Nephron (organoid): Measurements from ENCODE around the gene COL27A1.
A peak's percentile ranks its signal among the peaks of the same experiment; 100 is the strongest.

Experiments
- H3K27ac Mint-ChIP-seq, 3 experiments: 2 replicates each; pipeline ENCODE4 v1.8.0; 2020; ENCODE audit warnings: mixed read lengths in 3 of 3, mild to moderate bottlenecking in 2 of 3, moderate library complexity in 1 of 3
- H3K27me3 Mint-ChIP-seq: 2 replicates; pipeline ENCODE4 v1.8.0; 2021; ENCODE audit warnings: low read depth, mild to moderate bottlenecking, moderate library complexity, mixed read lengths
- H3K36me3 Mint-ChIP-seq: 2 replicates; pipeline ENCODE4 v1.8.0; 2020; ENCODE audit warnings: low read depth, mixed read lengths
- H3K4me1 Mint-ChIP-seq: 2 replicates; pipeline ENCODE4 v1.8.0; 2020; ENCODE audit warnings: mixed read lengths
- H3K4me3 Mint-ChIP-seq, 3 experiments: 2 replicates each; pipeline ENCODE4 v1.8.0; 2020; ENCODE audit warnings: mild to moderate bottlenecking in 3 of 3, mixed read lengths in 3 of 3, moderate library complexity in 2 of 3
- H3K9me3 Mint-ChIP-seq: 2 replicates; pipeline ENCODE4 v1.8.0; 2020; ENCODE audit warnings: mixed read lengths
- TF ChIP-seq, protein P1 (sequence below), 3 experiments: fragments of 200-600 bp; sonication (generic); IDR thresholded peaks; one replicate each; pipeline ENCODE4 v1.5.0; 2021; ENCODE audit warnings: antibody characterized with exemption in 3 of 3; ENCODE audit not compliant: unreplicated experiment in 3 of 3

The COL27A1 gene

DNA sequence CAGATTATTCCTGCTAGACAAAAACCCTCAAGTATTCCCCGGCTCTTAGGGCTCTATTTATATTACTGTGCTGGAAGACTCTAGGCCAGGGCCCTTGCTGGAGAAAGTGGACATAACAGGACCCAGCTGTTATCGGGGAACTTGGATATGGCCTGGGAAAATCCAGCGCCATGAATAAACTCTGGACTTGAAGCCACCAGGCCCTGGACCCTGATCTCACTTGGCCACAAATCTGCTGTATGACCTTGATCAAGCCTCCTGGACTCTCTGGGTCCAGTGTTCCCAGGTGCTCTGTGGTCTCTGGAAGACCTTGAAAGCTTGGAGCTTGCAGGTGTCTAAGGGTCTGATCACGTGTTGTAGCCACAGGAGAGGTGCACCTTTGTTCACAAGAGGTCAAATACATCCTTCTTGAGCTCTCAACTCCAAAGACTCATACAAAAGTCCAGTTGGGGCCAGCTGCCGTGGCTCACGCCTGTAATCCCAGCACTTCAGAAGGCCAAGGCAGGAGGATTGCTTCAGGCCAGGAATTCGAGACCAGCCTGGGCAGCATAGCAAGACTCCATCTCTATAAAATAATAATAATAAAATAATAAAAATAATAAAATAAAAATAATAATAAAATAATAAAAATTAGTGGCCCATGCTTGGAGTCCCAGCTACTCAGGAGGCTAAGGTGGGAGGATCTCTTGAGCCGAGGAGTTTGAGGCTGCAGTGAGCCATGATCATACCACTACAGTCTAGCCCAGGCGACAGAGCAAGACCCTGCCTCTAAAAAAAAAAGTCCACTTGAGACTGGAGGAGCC, 26.5 kb downstream of the COL27A1 start:
- peaks cover 32% of the 10 kb centered on the region for H3K36me3 Mint-ChIP-seq
- H3K27me3 Mint-ChIP-seq = no peaks in the 10 kb centered on the region
- TF ChIP-seq, protein P1, sequence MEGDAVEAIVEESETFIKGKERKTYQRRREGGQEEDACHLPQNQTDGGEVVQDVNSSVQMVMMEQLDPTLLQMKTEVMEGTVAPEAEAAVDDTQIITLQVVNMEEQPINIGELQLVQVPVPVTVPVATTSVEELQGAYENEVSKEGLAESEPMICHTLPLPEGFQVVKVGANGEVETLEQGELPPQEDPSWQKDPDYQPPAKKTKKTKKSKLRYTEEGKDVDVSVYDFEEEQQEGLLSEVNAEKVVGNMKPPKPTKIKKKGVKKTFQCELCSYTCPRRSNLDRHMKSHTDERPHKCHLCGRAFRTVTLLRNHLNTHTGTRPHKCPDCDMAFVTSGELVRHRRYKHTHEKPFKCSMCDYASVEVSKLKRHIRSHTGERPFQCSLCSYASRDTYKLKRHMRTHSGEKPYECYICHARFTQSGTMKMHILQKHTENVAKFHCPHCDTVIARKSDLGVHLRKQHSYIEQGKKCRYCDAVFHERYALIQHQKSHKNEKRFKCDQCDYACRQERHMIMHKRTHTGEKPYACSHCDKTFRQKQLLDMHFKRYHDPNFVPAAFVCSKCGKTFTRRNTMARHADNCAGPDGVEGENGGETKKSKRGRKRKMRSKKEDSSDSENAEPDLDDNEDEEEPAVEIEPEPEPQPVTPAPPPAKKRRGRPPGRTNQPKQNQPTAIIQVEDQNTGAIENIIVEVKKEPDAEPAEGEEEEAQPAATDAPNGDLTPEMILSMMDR (IDR thresholded peaks at IDR 0.05; ENCODE audit: unreplicated experiment in 3 of 3) = no peak
- peak overlapping the region in 1 of 3 experiments; percentile 6 for H3K4me3 Mint-ChIP-seq
- no peaks in the 10 kb centered on the region for H3K9me3 Mint-ChIP-seq
- peaks cover 60% of the 10 kb centered on the region for H3K4me1 Mint-ChIP-seq
- peak overlapping the region; percentile 90 to 98 (median 97) for H3K27ac Mint-ChIP-seq

DNA sequence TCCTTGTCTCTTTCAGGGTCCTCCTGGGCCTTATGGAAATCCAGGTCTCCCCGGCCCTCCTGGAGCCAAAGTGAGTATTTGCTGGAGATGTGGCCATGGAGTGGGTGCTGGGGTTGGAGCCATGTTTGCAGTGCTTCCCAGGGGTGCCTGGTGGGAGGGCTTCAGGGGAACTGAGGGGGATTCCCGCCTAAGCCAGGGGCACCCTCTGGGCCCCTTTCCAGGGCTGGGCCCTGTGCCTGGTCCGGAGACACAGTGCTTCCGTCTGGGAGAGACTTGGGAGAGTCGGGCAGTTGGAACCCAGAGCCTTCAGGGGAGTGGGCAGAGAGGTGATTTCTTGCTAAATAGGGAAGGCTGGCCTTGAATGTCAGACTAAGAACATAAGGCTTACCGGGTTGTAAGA, 27.7 kb downstream of the COL27A1 start:
- H3K36me3 Mint-ChIP-seq = peaks cover 39% of the 10 kb centered on the region
- peaks cover 55% of the 10 kb centered on the region for H3K4me1 Mint-ChIP-seq
- H3K27ac Mint-ChIP-seq = peak overlapping the region in 2 of 3 experiments; percentile 53 to 90
- no peak overlapping the region for H3K4me3 Mint-ChIP-seq
- H3K27me3 Mint-ChIP-seq = no peaks in the 10 kb centered on the region
- TF ChIP-seq, protein P1 (IDR thresholded peaks at IDR 0.05; ENCODE audit: unreplicated experiment in 3 of 3) = no peak
- no peaks in the 10 kb centered on the region for H3K9me3 Mint-ChIP-seq

DNA sequence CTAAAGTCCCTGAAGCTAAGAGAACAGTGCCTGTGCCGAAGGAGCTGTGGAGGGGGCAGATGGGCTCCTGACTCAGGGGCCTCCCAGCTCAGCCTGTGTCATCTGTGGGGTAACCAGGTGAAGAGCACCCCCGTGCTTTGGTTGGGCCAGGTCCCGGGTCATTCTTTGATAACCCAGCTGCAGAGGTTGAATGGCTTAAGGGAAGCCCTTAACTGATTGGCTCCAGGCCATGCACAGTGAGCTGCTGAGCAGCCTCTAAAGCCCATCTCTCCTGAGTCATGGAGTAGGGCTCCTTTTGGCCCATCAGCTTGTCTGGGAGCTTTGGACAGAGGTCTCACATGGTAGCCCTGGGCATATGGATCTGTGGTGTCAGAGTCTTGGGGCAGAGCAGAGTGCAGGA, 28.7 kb downstream of the COL27A1 start:
- H3K27ac Mint-ChIP-seq = peak overlapping the region; percentile 19 to 90 (median 28)
- no peaks in the 10 kb centered on the region for H3K27me3 Mint-ChIP-seq
- no peak overlapping the region for H3K4me3 Mint-ChIP-seq
- TF ChIP-seq, protein P1 (IDR thresholded peaks at IDR 0.05; ENCODE audit: unreplicated experiment in 3 of 3) = no peak
- peaks cover 4% of the 10 kb centered on the region for H3K9me3 Mint-ChIP-seq
- peaks cover 48% of the 10 kb centered on the region for H3K36me3 Mint-ChIP-seq
- H3K4me1 Mint-ChIP-seq = peaks cover 55% of the 10 kb centered on the region

DNA sequence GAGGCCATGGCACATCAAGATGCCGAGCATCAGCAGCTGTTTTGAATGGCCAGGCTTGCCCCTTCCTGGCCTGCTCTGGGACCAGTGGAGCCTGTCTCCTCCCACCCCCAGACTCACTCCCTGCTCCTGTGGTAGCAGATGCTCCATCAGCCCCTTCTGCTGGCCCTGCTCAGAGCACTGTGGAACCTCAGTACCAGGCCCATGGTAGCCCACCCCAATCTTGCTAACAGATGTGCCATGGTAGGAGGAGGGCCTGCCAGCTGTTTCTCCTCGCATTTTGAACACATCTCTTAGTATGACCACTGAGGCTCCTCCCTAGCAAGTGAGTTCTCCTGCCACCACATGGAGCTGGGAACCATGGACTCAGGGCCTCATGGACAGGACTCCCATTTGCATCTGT, 29.5 kb downstream of the COL27A1 start:
- Mint-ChIP-seq H3K4me3 (no peak overlapping the region), H3K27me3 (no peaks in the 10 kb centered on the region), H3K4me1 (peaks cover 52% of the 10 kb centered on the region), H3K36me3 (peaks cover 50% of the 10 kb centered on the region), H3K27ac (peak overlapping the region in 2 of 3 experiments; percentile 22 to 63), H3K9me3 (peaks cover 5% of the 10 kb centered on the region)
- TF ChIP-seq, protein P1 (IDR thresholded peaks at IDR 0.05; ENCODE audit: unreplicated experiment in 3 of 3) = no peak

DNA sequence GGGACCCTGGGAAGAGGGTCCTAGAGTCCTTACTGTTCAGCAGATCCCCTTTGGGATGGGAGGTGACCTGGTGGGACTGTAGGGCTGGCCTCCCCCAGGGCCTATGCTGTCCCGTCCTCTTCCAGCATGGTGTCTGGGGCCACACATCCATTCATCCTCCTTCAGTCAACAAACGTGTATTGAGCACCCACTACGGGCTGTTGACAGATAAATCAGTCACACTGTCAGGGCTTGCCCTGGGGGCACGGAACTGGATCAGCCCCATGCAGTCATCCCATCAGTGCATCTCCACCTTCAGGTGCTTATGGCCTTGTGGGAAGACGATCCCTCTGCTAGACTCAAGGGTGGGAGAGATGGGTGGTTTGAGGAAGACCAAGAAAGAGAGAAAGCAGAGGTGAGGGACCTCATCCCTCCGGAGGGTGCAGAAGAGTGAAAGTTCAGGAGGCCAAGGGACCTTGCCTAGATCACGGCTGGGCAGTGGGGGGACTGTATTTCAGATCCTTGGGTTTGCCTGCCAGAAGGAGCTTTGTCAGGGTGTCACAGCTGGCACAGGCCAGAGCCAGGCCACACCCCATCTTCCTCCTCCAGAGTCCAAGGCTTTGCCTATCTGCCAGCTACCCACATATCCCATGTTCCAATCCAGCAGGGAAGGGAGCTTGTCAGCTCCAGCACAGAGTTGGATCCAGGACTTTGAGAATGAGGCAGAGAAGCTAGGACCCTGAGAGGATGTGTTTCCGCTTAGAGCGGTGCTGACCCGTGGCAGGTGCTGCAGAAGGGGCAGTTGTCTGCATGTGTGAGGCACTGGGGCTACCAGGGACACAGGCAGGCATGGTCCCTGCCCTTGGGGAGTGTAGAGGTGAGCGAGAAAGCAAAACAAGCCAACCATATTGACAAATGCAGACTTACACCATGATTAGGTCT, 30.5 kb downstream of the COL27A1 start:
- Mint-ChIP-seq H3K36me3 (peaks cover 58% of the 10 kb centered on the region), H3K9me3 (peaks cover 9% of the 10 kb centered on the region), H3K4me3 (no peak overlapping the region), H3K27me3 (no peaks in the 10 kb centered on the region), H3K27ac (peak overlapping the region in 1 of 3 experiments; percentile 22), H3K4me1 (peaks cover 43% of the 10 kb centered on the region)
- TF ChIP-seq, protein P1 (IDR thresholded peaks at IDR 0.05; ENCODE audit: unreplicated experiment in 3 of 3) = no peak
